NCI-H2081 treated with DMSO at 0.1 percent for 48 hours (cell line): ENCODE data around the gene CCT7.

Experiments used
- DNase-seq: peaks from one replicate; lab custom pipeline; 2025; lab: John Stamatoyannopoulos, UW

CCT7 gene

DNA sequence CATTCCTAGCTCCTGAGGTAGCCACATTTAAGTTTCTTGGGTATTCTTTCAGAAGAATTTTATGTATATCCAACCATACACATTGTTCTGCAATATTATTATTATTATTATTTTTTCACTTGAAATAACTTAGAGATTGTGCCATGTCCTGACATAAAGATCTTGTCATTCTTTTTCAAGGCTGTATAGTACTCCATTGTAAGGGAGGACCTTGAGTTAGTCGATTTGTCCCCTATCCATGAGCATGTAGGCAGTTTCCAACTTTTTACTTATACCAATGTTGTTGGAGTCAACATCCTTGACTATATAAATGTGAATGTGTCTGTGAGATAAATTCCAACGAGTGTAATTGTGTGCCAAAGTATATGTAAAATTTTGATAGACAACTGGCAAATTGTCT, 60.1 kb downstream of the CCT7 start:
- no peak for DNase-seq

DNA sequence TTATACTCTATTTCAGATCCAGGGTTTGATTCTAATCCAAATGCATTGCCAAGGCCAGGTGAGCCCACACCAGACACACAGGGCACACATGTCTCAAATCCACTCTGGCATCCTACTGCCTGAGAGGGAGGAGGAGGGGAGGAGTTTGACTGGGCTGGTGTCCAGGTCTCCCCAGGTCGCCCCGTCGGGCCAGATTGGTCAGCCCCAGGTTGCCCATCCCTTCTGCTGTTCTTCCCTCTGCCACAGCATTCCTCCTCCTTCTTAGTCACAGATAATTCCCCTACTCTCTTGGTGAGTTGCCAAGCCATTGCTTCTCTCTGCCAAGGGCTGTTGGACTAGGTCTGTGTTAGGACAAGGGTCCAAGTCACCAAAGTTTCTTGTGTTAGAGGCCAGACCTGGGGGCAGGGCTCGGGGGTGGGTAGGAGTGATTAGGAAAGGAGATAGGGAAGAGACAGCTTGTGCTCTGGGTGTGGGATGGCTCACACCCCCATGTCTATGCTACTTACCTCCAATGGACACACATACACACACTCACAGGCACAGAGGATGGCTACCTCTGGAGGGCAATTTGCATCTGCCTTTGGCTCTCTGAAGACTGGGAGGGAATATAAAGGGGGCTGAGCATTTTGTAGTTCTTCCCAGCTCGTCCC, 61.8 kb downstream of the CCT7 start:
- DNase-seq, result no peak

DNA sequence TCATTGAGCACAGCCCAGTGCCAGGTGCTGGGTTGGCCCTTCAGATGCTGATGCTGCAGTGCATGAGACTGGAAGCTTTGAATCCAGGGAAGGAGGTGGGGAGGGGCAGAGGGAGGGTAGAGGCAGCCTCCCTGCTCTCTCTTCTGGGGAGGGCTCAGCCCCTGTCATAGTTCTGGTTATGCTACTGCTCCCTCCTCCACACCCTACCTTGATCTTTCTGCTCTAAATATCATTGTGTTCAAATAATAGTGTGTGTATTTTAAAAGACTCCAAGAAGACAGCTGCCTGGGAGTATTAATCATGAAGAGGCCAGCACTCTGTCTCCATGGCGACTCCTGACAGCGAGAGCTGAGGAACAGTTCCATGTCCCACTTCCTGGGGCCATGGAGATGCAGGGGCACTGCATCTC, 63.0 kb downstream of the CCT7 start:
- no peak for DNase-seq

DNA sequence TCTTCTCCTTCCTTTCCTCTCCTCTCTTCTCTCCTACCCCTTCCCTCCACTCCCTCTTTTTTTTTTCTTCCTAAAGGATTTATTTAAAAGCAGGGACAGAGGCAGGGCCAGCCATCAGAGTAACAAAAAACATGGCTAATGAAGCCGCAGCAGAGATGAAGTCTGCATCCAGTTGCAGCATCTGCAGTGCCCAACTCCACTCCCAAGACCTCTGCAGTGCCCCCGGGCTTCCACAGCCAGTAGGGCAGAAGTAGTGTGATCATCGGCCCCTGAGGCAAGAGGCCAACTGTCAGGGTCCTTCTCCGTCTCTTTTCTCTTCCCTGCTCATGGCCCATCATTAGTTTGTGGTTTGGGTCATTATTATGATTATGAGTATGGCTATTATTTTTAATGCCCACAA, 63.5 kb downstream of the CCT7 start:
- no peak for DNase-seq

DNA sequence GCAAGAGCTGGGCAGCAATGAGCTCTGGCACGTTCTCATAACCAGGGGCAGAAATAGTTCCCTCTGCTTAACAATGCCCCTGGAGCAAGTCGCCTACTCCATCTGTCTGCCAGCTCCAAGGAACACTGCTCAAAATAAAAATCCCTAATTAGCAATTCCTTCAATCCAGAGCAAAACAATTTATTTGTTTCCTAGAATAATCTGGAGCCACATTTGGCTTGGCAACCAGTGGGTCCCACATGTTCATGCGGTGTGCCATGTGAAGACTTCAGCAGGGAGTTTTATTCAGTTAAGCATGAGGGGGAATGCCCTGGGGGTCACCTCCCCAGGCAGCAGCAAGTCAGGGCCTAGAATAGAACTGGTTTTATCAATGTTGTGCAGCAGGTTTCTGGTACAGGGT, 66.8 kb downstream of the CCT7 start:
- no peak for DNase-seq

DNA sequence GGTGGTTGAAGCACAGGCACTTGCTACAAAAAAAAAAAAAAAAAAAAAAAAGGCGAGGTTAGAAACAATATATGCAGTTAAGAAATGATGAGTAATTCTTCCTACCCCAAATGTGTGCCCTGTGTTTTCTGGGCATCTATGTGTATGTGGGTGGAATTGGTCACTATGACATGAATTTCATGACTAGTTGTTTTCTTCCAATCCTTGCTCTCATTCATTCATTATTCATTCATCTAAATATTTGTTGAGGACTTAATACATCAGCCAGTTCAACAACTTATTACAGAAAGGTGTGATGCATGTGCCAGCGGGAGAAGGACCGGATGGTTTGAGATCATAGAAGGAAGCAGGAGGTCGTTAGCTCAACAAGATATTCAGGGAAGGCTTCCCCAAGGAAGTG, 67.5 kb downstream of the CCT7 start:
- DNase-seq, result no peak
